GM23338 (cell line): ENCODE results near the gene KBTBD6. TPM values are rescaled to one million over a fixed set of nuclear protein-coding genes. Genes with fewer than 3 reads are reported as not detected.
A peak's percentile ranks its signal among the peaks of the same experiment; 100 is the strongest.

Source experiments
- ATAC-seq: fragments of 200-7000 bp; cut with Tn5 transposase; 3 replicates; pipeline ENCODE4 v1.9.1; 2020
- DNase-seq: peaks from one replicate; pipeline ENCODE4 v3.0.0-alpha.2; 2015; ENCODE audit warnings: low spot score
- H2AFZ ChIP-seq: fragments of 200-600 bp; sonication (generic); 2 replicates; pipeline ENCODE4 v1.8.0; 2016; ENCODE audit warnings: antibody characterized with exemption, mild to moderate bottlenecking, moderate library complexity
- H3F3A ChIP-seq: fragments of 200-600 bp; sonication (generic); replicated peaks from 2 replicates; pipeline ENCODE4 v1.8.0; 2017; ENCODE audit warnings: antibody characterized with exemption, mixed run types, low read depth
- H3K27ac ChIP-seq: fragments of 200-600 bp; sonication (generic); 2 replicates; pipeline ENCODE4 v1.6.1; 2016; ENCODE audit warnings: low read depth
- H3K27me3 ChIP-seq: fragments of 200-600 bp; sonication (generic); 2 replicates; pipeline ENCODE4 v1.8.0; 2016; ENCODE audit warnings: mild to moderate bottlenecking, mixed run types, moderate library complexity; ENCODE audit not compliant: insufficient read depth
- H3K36me3 ChIP-seq: fragments of 200-600 bp; sonication (generic); 2 replicates; pipeline ENCODE4 v1.8.0; 2016; ENCODE audit warnings: mild to moderate bottlenecking; ENCODE audit not compliant: insufficient read depth
- H3K4me1 ChIP-seq: fragments of 200-600 bp; sonication (generic); 2 replicates; pipeline ENCODE4 v1.8.0; 2016; ENCODE audit warnings: mild to moderate bottlenecking, moderate library complexity; ENCODE audit not compliant: insufficient read depth
- H3K4me2 ChIP-seq: fragments of 200-600 bp; sonication (generic); 2 replicates; pipeline ENCODE4 v1.7.1; 2017; ENCODE audit warnings: mixed run types
- H3K4me3 ChIP-seq: fragments of 200-600 bp; sonication (generic); 2 replicates; pipeline ENCODE4 v1.6.1; 2016; ENCODE audit warnings: mixed run types
- H3K79me2 ChIP-seq: fragments of 200-600 bp; sonication (generic); replicated peaks from 2 replicates; pipeline ENCODE4 v1.8.0; 2017; ENCODE audit warnings: mild to moderate bottlenecking; ENCODE audit not compliant: insufficient read depth
- H3K9me2 ChIP-seq: fragments of 200-600 bp; sonication (generic); 2 replicates; pipeline ENCODE4 v1.8.0; 2017; ENCODE audit not compliant: insufficient read depth
- H4K20me1 ChIP-seq: fragments of 200-600 bp; sonication (generic); replicated peaks from 2 replicates; pipeline ENCODE4 v1.8.0; 2017; ENCODE audit warnings: mild to moderate bottlenecking; ENCODE audit not compliant: insufficient read depth
- H3K27ac Mint-ChIP-seq: 2 replicates; pipeline ENCODE4 v1.8.0; 2020; ENCODE audit warnings: inconsistent platforms, mild to moderate bottlenecking, moderate library complexity, mixed read lengths
- H3K27me3 Mint-ChIP-seq: 3 replicates; pipeline ENCODE4 v1.8.0; 2022; ENCODE audit warnings: low read depth, mild to moderate bottlenecking, moderate library complexity, mixed read lengths, inconsistent platforms; ENCODE audit not compliant: insufficient read depth, poor library complexity
- H3K36me3 Mint-ChIP-seq: 3 replicates; pipeline ENCODE4 v1.8.0; 2021; ENCODE audit warnings: low read depth, mild to moderate bottlenecking, inconsistent platforms, moderate library complexity, mixed read lengths
- H3K4me1 Mint-ChIP-seq: 3 replicates; pipeline ENCODE4 v1.8.0; 2020; ENCODE audit warnings: mild to moderate bottlenecking, inconsistent platforms, mixed read lengths
- H3K4me3 Mint-ChIP-seq: 3 replicates; pipeline ENCODE4 v1.8.0; 2021; ENCODE audit warnings: moderate library complexity, mild to moderate bottlenecking, inconsistent platforms, mixed read lengths
- H3K9me3 Mint-ChIP-seq: 3 replicates; pipeline ENCODE4 v1.8.0; 2020; ENCODE audit warnings: moderate library complexity, mild to moderate bottlenecking, inconsistent platforms, mixed read lengths
- CREB1 ChIP-seq: fragments of 250-450 bp; sonication (Bioruptor Pico); IDR thresholded peaks from 2 replicates; pipeline ENCODE4 v1.5.0; 2020; ENCODE audit warnings: low read depth, mild to moderate bottlenecking, moderate library complexity
- EZH2 ChIP-seq: fragments of 200-600 bp; sonication (generic); IDR thresholded peaks from one replicate; pipeline ENCODE4 v1.8.0; 2017; ENCODE audit warnings: antibody characterized with exemption, mild to moderate bottlenecking, low read depth; ENCODE audit not compliant: unreplicated experiment
- EZH2phosphoT487 ChIP-seq: fragments of 200-600 bp; sonication (generic); IDR thresholded peaks from one replicate; pipeline ENCODE4 v1.8.1; 2018; ENCODE audit warnings: antibody characterized with exemption; ENCODE audit not compliant: unreplicated experiment
- JUNB ChIP-seq: IDR thresholded peaks from one replicate; pipeline ENCODE4 v1.6.1; 2016; ENCODE audit warnings: antibody characterized with exemption; ENCODE audit not compliant: unreplicated experiment
- NANOG ChIP-seq: IDR thresholded peaks from 2 replicates; pipeline ENCODE4 v1.6.1; 2016; ENCODE audit warnings: antibody characterized with exemption, borderline replicate concordance
- POLR2AphosphoS5 ChIP-seq: IDR thresholded peaks from 2 replicates; pipeline ENCODE4 v1.6.1; 2016; ENCODE audit warnings: antibody characterized with exemption, low read depth
- REST ChIP-seq: IDR thresholded peaks from one replicate; pipeline ENCODE4 v1.6.1; 2018; ENCODE audit warnings: antibody characterized with exemption; ENCODE audit not compliant: unreplicated experiment
- STAT1 ChIP-seq: IDR thresholded peaks from one replicate; pipeline ENCODE4 v1.6.1; 2016; ENCODE audit warnings: antibody characterized with exemption; ENCODE audit not compliant: unreplicated experiment
- ZNF114 ChIP-seq: fragments of 250-450 bp; sonication (Bioruptor Pico); IDR thresholded peaks from 2 replicates; pipeline ENCODE4 v1.5.0; 2020; ENCODE audit warnings: mild to moderate bottlenecking, moderate library complexity
- ZNF331 ChIP-seq: fragments of 250-450 bp; sonication (Bioruptor Pico); IDR thresholded peaks from 2 replicates; pipeline ENCODE4 v1.5.0; 2020; ENCODE audit warnings: low read depth, mild to moderate bottlenecking, moderate library complexity
- polyA plus RNA-seq: library from polyadenylated mRNA; unstranded; fragments of >200 nt; fragmentation: Nextera tagmentation; extraction: Ambion mirVana; gene quantifications from 2 replicates; pipeline ENCODE4 v1.2.1, GENCODE V29; 2016
- total RNA-seq: library from RNA; depleted of rRNA; stranded (reverse); fragments of >200 nt; shearing (Covaris generic); gene quantifications from 2 replicates; pipeline ENCODE4 v1.2.3, GENCODE V29; 2014
- TF ChIP-seq, protein P1 (sequence below): fragments of 250-450 bp; sonication (Bioruptor Pico); IDR thresholded peaks from 2 replicates; pipeline ENCODE4 v1.5.0; 2020; ENCODE audit warnings: mild to moderate bottlenecking, moderate library complexity
- TF ChIP-seq, protein P2 (sequence below): IDR thresholded peaks from 2 replicates; pipeline ENCODE4 v1.6.1; 2016; ENCODE audit warnings: antibody characterized with exemption
- TF ChIP-seq, protein P3 (sequence below), 2 experiments: fragments of 200-600 bp in 1 of 2; sonication (generic) in 1 of 2; conservative IDR thresholded peaks; 2 replicates each; pipeline versions ENCODE4 v1.5.1 to v1.6.1; 2016 to 2017; ENCODE audit warnings: antibody characterized with exemption in 2 of 2, low read depth in 2 of 2, mild to moderate bottlenecking in 2 of 2, moderate library complexity in 1 of 2

The KBTBD6 gene
- total and polyA plus RNA-seq, 2 experiments from 2014 or later = 5.7 to 13.5 TPM

DNA sequence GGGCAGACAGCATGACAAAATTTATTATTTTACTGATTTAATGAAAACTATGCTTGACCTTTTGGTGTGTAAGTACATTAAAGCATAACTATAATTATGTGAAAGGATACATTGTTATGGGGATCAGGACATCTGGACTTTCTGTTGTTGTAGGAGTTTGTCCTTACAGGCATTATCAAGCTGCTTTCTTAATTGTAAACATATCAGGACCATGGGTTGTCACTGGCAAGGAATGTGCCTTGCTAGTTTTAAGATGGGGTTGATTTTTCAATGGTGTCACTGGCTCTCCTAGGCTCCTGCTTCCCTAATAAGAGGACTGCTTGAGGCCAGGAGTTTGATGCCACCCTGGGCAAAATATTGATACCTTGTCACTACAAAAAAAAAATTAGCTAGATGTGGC lies 32.6 kb downstream of the KBTBD6 start:
- Histone ChIP-seq H3K79me2 (no peaks in the 10 kb centered on the region), H3K36me3 (no peaks in the 10 kb centered on the region), H2AFZ (peak overlapping the region; percentile 64; the same call in 1 of the 2 replicates), H3K4me2 (no peak overlapping the region), H4K20me1 (no peaks in the 10 kb centered on the region), H3K4me3 (no peak overlapping the region), H3K27ac (no peak overlapping the region), H3K27me3 (no peaks in the 10 kb centered on the region), H3F3A (no peaks in the 10 kb centered on the region), H3K4me1 (no peaks in the 10 kb centered on the region), H3K9me2 (no peaks in the 10 kb centered on the region)
- DNase-seq (no peak), ATAC-seq (no peak)
- H3K4me3 Mint-ChIP-seq = no peak overlapping the region
- H3K4me1 Mint-ChIP-seq = no peaks in the 10 kb centered on the region; the same call in 2 of the 3 replicates
- TF ChIP-seq CREB1 (CRISPR knock-in tag) (no peak), EZH2phosphoT487 (no peak), NANOG (no peak), JUNB (no peak), ZNF114 (no peak), POLR2AphosphoS5 (no peak), EZH2 (no peak), REST (no peak), STAT1 (no peak), ZNF331 (CRISPR knock-in tag) (no peak)
- TF ChIP-seq, protein P1, sequence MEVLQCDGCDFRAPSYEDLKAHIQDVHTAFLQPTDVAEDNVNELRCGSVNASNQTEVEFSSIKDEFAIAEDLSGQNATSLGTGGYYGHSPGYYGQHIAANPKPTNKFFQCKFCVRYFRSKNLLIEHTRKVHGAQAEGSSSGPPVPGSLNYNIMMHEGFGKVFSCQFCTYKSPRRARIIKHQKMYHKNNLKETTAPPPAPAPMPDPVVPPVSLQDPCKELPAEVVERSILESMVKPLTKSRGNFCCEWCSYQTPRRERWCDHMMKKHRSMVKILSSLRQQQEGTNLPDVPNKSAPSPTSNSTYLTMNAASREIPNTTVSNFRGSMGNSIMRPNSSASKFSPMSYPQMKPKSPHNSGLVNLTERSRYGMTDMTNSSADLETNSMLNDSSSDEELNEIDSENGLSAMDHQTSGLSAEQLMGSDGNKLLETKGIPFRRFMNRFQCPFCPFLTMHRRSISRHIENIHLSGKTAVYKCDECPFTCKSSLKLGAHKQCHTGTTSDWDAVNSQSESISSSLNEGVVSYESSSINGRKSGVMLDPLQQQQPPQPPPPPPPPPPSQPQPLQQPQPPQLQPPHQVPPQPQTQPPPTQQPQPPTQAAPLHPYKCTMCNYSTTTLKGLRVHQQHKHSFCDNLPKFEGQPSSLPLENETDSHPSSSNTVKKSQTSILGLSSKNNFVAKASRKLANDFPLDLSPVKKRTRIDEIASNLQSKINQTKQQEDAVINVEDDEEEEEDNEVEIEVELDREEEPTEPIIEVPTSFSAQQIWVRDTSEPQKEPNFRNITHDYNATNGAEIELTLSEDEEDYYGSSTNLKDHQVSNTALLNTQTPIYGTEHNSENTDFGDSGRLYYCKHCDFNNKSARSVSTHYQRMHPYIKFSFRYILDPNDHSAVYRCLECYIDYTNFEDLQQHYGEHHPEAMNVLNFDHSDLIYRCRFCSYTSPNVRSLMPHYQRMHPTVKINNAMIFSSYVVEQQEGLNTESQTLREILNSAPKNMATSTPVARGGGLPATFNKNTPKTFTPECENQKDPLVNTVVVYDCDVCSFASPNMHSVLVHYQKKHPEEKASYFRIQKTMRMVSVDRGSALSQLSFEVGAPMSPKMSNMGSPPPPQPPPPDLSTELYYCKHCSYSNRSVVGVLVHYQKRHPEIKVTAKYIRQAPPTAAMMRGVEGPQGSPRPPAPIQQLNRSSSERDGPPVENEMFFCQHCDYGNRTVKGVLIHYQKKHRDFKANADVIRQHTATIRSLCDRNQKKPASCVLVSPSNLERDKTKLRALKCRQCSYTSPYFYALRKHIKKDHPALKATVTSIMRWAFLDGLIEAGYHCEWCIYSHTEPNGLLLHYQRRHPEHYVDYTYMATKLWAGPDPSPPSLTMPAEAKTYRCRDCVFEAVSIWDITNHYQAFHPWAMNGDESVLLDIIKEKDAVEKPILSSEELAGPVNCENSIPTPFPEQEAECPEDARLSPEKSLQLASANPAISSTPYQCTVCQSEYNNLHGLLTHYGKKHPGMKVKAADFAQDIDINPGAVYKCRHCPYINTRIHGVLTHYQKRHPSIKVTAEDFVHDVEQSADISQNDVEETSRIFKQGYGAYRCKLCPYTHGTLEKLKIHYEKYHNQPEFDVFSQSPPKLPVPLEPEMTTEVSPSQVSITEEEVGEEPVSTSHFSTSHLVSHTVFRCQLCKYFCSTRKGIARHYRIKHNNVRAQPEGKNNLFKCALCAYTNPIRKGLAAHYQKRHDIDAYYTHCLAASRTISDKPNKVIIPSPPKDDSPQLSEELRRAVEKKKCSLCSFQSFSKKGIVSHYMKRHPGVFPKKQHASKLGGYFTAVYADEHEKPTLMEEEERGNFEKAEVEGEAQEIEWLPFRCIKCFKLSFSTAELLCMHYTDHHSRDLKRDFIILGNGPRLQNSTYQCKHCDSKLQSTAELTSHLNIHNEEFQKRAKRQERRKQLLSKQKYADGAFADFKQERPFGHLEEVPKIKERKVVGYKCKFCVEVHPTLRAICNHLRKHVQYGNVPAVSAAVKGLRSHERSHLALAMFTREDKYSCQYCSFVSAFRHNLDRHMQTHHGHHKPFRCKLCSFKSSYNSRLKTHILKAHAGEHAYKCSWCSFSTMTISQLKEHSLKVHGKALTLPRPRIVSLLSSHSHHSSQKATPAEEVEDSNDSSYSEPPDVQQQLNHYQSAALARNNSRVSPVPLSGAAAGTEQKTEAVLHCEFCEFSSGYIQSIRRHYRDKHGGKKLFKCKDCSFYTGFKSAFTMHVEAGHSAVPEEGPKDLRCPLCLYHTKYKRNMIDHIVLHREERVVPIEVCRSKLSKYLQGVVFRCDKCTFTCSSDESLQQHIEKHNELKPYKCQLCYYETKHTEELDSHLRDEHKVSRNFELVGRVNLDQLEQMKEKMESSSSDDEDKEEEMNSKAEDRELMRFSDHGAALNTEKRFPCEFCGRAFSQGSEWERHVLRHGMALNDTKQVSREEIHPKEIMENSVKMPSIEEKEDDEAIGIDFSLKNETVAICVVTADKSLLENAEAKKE (CRISPR knock-in tag) = no peak
- TF ChIP-seq, protein P2, sequence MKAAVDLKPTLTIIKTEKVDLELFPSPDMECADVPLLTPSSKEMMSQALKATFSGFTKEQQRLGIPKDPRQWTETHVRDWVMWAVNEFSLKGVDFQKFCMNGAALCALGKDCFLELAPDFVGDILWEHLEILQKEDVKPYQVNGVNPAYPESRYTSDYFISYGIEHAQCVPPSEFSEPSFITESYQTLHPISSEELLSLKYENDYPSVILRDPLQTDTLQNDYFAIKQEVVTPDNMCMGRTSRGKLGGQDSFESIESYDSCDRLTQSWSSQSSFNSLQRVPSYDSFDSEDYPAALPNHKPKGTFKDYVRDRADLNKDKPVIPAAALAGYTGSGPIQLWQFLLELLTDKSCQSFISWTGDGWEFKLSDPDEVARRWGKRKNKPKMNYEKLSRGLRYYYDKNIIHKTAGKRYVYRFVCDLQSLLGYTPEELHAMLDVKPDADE = no peak
- TF ChIP-seq, protein P3, sequence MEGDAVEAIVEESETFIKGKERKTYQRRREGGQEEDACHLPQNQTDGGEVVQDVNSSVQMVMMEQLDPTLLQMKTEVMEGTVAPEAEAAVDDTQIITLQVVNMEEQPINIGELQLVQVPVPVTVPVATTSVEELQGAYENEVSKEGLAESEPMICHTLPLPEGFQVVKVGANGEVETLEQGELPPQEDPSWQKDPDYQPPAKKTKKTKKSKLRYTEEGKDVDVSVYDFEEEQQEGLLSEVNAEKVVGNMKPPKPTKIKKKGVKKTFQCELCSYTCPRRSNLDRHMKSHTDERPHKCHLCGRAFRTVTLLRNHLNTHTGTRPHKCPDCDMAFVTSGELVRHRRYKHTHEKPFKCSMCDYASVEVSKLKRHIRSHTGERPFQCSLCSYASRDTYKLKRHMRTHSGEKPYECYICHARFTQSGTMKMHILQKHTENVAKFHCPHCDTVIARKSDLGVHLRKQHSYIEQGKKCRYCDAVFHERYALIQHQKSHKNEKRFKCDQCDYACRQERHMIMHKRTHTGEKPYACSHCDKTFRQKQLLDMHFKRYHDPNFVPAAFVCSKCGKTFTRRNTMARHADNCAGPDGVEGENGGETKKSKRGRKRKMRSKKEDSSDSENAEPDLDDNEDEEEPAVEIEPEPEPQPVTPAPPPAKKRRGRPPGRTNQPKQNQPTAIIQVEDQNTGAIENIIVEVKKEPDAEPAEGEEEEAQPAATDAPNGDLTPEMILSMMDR (conservative IDR thresholded peaks at IDR 0.05; ENCODE audit: low read depth in 2 of 2) = no peak
- H3K36me3 Mint-ChIP-seq = no peaks in the 10 kb centered on the region
- H3K27me3 Mint-ChIP-seq = no peaks in the 10 kb centered on the region
- H3K9me3 Mint-ChIP-seq = peaks cover 2% of the 10 kb centered on the region; the same call in 2 of the 3 replicates
- H3K27ac Mint-ChIP-seq = no peak overlapping the region
